HepG2 (cell line): ENCODE results near the gene ABHD6. TPM values are rescaled to one million over a fixed set of nuclear protein-coding genes. Genes with fewer than 3 reads are reported as not detected.

ENCODE experiments used
- MNT ChIP-seq: fragments of 450-650 bp; IDR thresholded peaks from 2 replicates; pipeline ENCODE4 v1.6.1; 2016
- PAF1 ChIP-seq: IDR thresholded peaks from 2 replicates; pipeline ENCODE4 v1.6.1; 2016; ENCODE audit warnings: missing genetic modification reagents, missing compliant biosample characterization
- PBX3 ChIP-seq: sonication (generic); formaldehyde crosslinking; IDR thresholded peaks from 2 replicates; pipeline ENCODE4 v1.8.1; 2023; ENCODE audit warnings: missing genetic modification reagents, inconsistent platforms, borderline replicate concordance
- RORA ChIP-seq: sonication (generic); formaldehyde crosslinking; IDR thresholded peaks from 2 replicates; pipeline ENCODE4 v1.5.0; 2020; ENCODE audit warnings: mild to moderate bottlenecking, missing genetic modification reagents, moderate library complexity
- SP4 ChIP-seq: sonication (generic); formaldehyde crosslinking; IDR thresholded peaks from 2 replicates; pipeline ENCODE4 v1.8.1; 2023; ENCODE audit warnings: mild to moderate bottlenecking, missing genetic modification reagents
- SP5 ChIP-seq: IDR thresholded peaks from 2 replicates; pipeline ENCODE4 v1.6.1; 2016; ENCODE audit warnings: low read depth, borderline replicate concordance
- ZBTB39 ChIP-seq: sonication (generic); formaldehyde crosslinking; IDR thresholded peaks from 2 replicates; pipeline ENCODE4 v1.5.0; 2020; ENCODE audit warnings: missing genetic modification reagents
- ZNF687 ChIP-seq: sonication (generic); formaldehyde crosslinking; IDR thresholded peaks from 2 replicates; pipeline ENCODE4 v1.5.1; 2020; ENCODE audit warnings: mild to moderate bottlenecking, missing genetic modification reagents, moderate library complexity
- ZSCAN29 ChIP-seq: sonication (generic); formaldehyde crosslinking; conservative IDR thresholded peaks from 2 replicates; pipeline ENCODE4 v1.4.0; 2020; ENCODE audit warnings: mild to moderate bottlenecking, missing genetic modification reagents
- polyA plus RNA-seq, 8 experiments: library from polyadenylated mRNA; depleted of rRNA in 3 of 8; stranded (reverse) in 7 of 8; unstranded in 1 of 8; fragments of >200 nt; fragmentation: Illumina TruSeq in 4 of 8; extraction: Trizol in 4 of 8; gene quantifications; 2 replicates each; pipeline versions ENCODE4 v1.2.1 to v1.2.3, GENCODE V29; 2011 to 2016; ENCODE audit warnings: low read depth in 4 of 8, missing spikeins in 1 of 8, mixed read lengths in 1 of 8; ENCODE audit not compliant: insufficient read depth in 1 of 8
- total RNA-seq, 5 experiments: library from RNA; depleted of rRNA; stranded (reverse); fragments of >200 nt; fragmentation: Illumina TruSeq; extraction: Trizol; gene quantifications; 2 replicates each; pipeline ENCODE4 v1.2.3, GENCODE V29; 2016; ENCODE audit warnings: low read depth in 1 of 5
- TF ChIP-seq, protein P1 (sequence below): sonication (generic); formaldehyde crosslinking; IDR thresholded peaks from 2 replicates; pipeline ENCODE4 v1.4.0; 2020; ENCODE audit warnings: missing genetic modification reagents, mild to moderate bottlenecking, borderline replicate concordance
- TF ChIP-seq, protein P2 (sequence below): sonication (generic); formaldehyde crosslinking; IDR thresholded peaks from 2 replicates; pipeline ENCODE4 v1.5.0; 2020; ENCODE audit warnings: mild to moderate bottlenecking, missing genetic modification reagents
- TF ChIP-seq, protein P3 (sequence below): sonication (generic); formaldehyde crosslinking; IDR thresholded peaks from 2 replicates; pipeline ENCODE4 v1.5.0; 2020; ENCODE audit warnings: missing genetic modification reagents, mild to moderate bottlenecking, borderline replicate concordance

Gene ABHD6
- total and polyA plus RNA-seq, 2 of the 13 experiments (the other 11 are each of a cell fraction or from before 2014, with no cell fraction given) = 9.0 to 17.2 TPM

GRCh38 chr3:58237238-58237940, at the start of gene ABHD6 (continued):
- TF ChIP-seq ZNF687 (peak; percentile 46), ZBTB39 (no peak; the same call in 1 of the 2 replicates), PAF1 (CRISPR knock-in tag) (no peak), SP4 (peak; percentile 42), PBX3 (CRISPR knock-in tag) (no peak), ZSCAN29 (CRISPR knock-in tag) (0 out of 2 replicates have a peak, but pooled peaks have one; percentile 35), RORA (CRISPR knock-in tag) (no peak), MNT (no peak), SP5 (peak; percentile 35; the same call in 1 of the 2 replicates)
- TF ChIP-seq, protein P1, sequence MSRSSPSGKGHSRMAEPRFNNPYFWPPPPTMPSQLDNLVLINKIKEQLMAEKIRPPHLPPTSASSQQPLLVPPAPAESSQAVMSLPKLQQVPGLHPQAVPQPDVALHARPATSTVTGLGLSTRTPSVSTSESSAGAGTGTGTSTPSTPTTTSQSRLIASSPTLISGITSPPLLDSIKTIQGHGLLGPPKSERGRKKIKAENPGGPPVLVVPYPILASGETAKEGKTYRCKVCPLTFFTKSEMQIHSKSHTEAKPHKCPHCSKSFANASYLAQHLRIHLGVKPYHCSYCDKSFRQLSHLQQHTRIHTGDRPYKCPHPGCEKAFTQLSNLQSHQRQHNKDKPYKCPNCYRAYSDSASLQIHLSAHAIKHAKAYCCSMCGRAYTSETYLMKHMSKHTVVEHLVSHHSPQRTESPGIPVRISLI (CRISPR knock-in tag) = no peak
- TF ChIP-seq, protein P2, sequence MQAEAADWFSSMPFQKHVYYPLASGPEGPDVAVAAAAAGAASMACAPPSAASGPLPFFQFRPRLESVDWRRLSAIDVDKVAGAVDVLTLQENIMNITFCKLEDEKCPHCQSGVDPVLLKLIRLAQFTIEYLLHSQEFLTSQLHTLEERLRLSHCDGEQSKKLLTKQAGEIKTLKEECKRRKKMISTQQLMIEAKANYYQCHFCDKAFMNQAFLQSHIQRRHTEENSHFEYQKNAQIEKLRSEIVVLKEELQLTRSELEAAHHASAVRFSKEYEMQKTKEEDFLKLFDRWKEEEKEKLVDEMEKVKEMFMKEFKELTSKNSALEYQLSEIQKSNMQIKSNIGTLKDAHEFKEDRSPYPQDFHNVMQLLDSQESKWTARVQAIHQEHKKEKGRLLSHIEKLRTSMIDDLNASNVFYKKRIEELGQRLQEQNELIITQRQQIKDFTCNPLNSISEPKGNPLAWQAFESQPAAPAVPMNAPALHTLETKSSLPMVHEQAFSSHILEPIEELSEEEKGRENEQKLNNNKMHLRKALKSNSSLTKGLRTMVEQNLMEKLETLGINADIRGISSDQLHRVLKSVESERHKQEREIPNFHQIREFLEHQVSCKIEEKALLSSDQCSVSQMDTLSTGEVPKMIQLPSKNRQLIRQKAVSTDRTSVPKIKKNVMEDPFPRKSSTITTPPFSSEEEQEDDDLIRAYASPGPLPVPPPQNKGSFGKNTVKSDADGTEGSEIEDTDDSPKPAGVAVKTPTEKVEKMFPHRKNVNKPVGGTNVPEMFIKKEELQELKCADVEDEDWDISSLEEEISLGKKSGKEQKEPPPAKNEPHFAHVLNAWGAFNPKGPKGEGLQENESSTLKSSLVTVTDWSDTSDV (CRISPR knock-in tag) = 0 out of 2 replicates have a peak, but pooled peaks have one; percentile 10
- TF ChIP-seq, protein P3, sequence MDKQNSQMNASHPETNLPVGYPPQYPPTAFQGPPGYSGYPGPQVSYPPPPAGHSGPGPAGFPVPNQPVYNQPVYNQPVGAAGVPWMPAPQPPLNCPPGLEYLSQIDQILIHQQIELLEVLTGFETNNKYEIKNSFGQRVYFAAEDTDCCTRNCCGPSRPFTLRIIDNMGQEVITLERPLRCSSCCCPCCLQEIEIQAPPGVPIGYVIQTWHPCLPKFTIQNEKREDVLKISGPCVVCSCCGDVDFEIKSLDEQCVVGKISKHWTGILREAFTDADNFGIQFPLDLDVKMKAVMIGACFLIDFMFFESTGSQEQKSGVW (CRISPR knock-in tag) = no peak
